ENCODE results near the gene SIK2.
"Not testable (repeated sequence)": the region's sequence is repeated elsewhere in the genome, so short reads cannot be mapped to it uniquely, and the experiment has no call there.

The SIK2 gene

GRCh38 chr11:111765320-111765983 lies 163.2 kb downstream of the SIK2 start:
- H3K4me3 ChIP-seq (ENCODE audit: low read depth, low read length): peak overlapping the region; percentile 68
- no peak for TF ChIP-seq CTCF (IDR thresholded peaks at IDR 0.05; ENCODE audit: low read depth, low read length, missing control alignments)
- no peak for DNase-seq (ENCODE audit: low read depth)

DNA sequence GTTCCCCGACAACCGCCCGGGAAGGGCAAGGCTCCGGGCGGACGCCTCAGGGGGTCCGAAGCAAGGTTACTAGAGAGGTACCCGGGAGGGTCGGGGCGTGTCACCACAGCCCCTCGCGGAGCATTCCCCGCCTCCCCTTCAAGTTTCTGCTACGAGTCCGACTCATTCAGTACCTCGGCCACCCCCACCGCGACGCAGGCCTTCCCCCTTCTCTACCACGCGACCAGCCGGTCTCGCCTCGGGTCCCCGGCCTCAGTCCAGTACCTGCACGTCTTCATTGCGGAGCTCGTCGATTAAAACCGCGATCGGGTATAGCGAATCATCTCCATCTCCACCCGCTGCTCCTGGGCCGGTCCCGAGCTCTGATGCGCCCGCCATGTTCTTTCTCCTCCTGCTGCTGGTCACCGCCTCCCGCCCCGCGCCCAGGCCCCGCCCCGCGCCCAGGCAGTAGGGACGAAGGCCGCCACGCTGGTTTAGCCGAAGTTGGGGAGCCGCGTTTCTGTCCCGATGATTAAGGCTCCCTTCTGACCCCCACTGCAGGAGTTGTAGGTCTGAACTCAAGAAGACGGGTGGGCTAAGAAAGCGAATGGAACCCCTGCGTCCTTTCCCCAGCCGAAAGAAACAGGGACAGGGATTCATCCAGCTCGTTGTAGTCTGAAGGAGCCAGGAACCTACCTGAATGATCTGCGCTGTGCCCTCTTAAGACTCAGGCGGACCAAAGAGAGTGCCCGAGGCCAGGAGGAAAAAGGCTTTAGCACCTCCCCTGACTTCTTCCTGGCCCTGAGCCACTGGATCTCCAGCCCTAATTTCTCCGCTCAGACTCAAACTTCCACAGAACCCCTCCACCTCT lies 164.0 kb downstream of the SIK2 start, which contains the start of gene PPP2R1B:
Gene PPP2R1B, minus strand, starts transcription at position 406 of the 850 bp plus-strand sequence. Its CDS starts 28 bp downstream, at position 378.
- DNase-seq (ENCODE audit: low read depth): no peak
- H3K4me3 ChIP-seq (ENCODE audit: low read depth, low read length): peak within 1 kb of the TSS; percentile 68
- TF ChIP-seq CTCF (IDR thresholded peaks at IDR 0.05; ENCODE audit: low read depth, low read length, missing control alignments): no peak

GRCh38 chr11:111766834-111767142 lies 164.5 kb downstream of the SIK2 start:
- TF ChIP-seq CTCF (IDR thresholded peaks at IDR 0.05; ENCODE audit: low read depth, low read length, missing control alignments): no peak
- H3K4me3 ChIP-seq (ENCODE audit: low read depth, low read length): peak overlapping the region; percentile 68
- no peak for DNase-seq (ENCODE audit: low read depth)

- TF ChIP-seq CTCF (IDR thresholded peaks at IDR 0.05; ENCODE audit: low read depth, low read length, missing control alignments): no peak
- no peak for DNase-seq (ENCODE audit: low read depth)
- no peak overlapping the region for H3K4me3 ChIP-seq (ENCODE audit: low read depth, low read length)
Observed at GRCh38 chr11:111770581-111771134, 168.4 kb downstream of the SIK2 start.

- not testable (repeated sequence) for H3K4me3 ChIP-seq (ENCODE audit: low read depth, low read length); DNase-seq (ENCODE audit: low read depth)
Observed at GRCh38 chr11:111771205-111771604, 169.0 kb downstream of the SIK2 start.

GRCh38 chr11:111772535-111772934 lies 170.3 kb downstream of the SIK2 start:
- TF ChIP-seq CTCF (IDR thresholded peaks at IDR 0.05; ENCODE audit: low read depth, low read length, missing control alignments): no peak
- H3K4me3 ChIP-seq (ENCODE audit: low read depth, low read length): no peak overlapping the region
- DNase-seq (ENCODE audit: low read depth): no peak

DNA sequence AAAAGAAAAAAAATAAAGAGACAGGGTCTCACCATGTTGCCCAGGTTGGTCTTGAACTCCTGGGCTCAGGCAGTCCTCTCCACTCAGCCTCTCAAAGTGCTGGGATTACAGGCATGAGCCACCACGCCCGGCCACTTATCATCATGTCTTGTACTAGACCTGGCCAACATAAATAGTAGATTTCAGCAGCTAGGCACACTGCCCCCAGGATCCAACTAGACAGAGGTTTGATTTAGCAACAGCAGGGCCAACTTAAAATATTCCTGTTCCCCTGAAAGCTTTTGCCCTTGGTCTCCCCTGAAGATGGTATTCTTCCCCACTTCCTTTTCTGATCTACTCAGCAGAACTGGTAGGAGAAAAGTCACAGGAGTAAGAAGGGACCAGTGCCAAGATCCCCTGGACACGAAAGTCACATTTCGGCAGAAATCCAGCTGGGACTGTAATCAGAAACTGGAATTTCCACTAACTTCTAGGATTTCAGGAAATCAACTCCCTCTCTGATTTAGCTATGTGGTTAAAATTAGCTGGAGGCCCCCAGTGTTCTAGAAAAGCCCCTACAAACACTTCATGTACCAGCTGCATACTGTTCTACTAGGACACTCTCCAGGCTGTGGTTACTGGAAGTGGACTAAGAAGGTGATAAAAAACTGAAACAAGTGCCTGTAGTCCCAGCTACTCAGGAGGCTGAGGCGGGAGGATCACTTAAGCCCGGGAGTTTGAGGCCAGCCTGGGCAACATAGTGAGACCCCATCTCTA lies 172.9 kb downstream of the SIK2 start:
- no peak for TF ChIP-seq CTCF (IDR thresholded peaks at IDR 0.05; ENCODE audit: low read depth, low read length, missing control alignments)
- no peak for DNase-seq (ENCODE audit: low read depth)
- H3K4me3 ChIP-seq (ENCODE audit: low read depth, low read length): no peak overlapping the region

All from GM12864 (cell line).